ENCODE results near the gene TANGO2.

- TF ChIP-seq, protein P1, sequence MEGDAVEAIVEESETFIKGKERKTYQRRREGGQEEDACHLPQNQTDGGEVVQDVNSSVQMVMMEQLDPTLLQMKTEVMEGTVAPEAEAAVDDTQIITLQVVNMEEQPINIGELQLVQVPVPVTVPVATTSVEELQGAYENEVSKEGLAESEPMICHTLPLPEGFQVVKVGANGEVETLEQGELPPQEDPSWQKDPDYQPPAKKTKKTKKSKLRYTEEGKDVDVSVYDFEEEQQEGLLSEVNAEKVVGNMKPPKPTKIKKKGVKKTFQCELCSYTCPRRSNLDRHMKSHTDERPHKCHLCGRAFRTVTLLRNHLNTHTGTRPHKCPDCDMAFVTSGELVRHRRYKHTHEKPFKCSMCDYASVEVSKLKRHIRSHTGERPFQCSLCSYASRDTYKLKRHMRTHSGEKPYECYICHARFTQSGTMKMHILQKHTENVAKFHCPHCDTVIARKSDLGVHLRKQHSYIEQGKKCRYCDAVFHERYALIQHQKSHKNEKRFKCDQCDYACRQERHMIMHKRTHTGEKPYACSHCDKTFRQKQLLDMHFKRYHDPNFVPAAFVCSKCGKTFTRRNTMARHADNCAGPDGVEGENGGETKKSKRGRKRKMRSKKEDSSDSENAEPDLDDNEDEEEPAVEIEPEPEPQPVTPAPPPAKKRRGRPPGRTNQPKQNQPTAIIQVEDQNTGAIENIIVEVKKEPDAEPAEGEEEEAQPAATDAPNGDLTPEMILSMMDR (IDR thresholded peaks at IDR 0.05; ENCODE audit: low read length), result no peak
- no peak for TF ChIP-seq EZH2 (IDR thresholded peaks at IDR 0.05; ENCODE audit: borderline replicate concordance, low read length)
Observed at GRCh38 chr22:20058989-20059770, 38.3 kb downstream of the TANGO2 start.
